H7 (cell line): ENCODE data around the gene SEC16B. TPM values are rescaled to one million over a fixed set of nuclear protein-coding genes. Genes with fewer than 3 reads are reported as not detected.

ENCODE experiments used
- DNase-seq: peaks from one replicate; pipeline ENCODE4 v3.0.0; 2012
- H3K27me3 ChIP-seq: 2 replicates; pipeline ENCODE4 v1.6.0; 2011; ENCODE audit warnings: mild to moderate bottlenecking, low read length; ENCODE audit not compliant: control insufficient read depth, insufficient read depth
- H3K36me3 ChIP-seq: replicated peaks from 2 replicates; pipeline ENCODE4 v1.5.1; 2011; ENCODE audit warnings: low read length; ENCODE audit not compliant: control insufficient read depth, insufficient read depth
- H3K4me3 ChIP-seq: 2 replicates; pipeline ENCODE4 v1.5.1; 2011; ENCODE audit warnings: low read depth, mild to moderate bottlenecking, control low read depth, low read length, moderate library complexity; ENCODE audit not compliant: insufficient read depth
- total RNA-seq: library from RNA; depleted of rRNA; stranded (reverse); fragments of >200 nt; shearing (Covaris generic); gene quantifications from 2 replicates; pipeline ENCODE4 v1.2.3, GENCODE V29; 2014

SEC16B gene
- total RNA-seq, 1 experiment from 2014 or later: 0.87 TPM

- no peak overlapping the region for H3K4me3 ChIP-seq
- no peaks in the 10 kb centered on the region for H3K36me3 ChIP-seq
- no peaks in the 10 kb centered on the region for H3K27me3 ChIP-seq
- DNase-seq: no peak
Observed at GRCh38 chr1:177984761-177985160, 14.9 kb upstream of the SEC16B start.

GRCh38 chr1:177984136-177984525 lies 14.3 kb upstream of the SEC16B start:
- H3K27me3 ChIP-seq: no peaks in the 10 kb centered on the region
- H3K36me3 ChIP-seq: no peaks in the 10 kb centered on the region
- peak; percentile 37 for DNase-seq
- H3K4me3 ChIP-seq: no peak overlapping the region

GRCh38 chr1:177983482-177984135 lies 13.8 kb upstream of the SEC16B start:
- Histone ChIP-seq H3K27me3 (no peaks in the 10 kb centered on the region), H3K4me3 (no peak overlapping the region), H3K36me3 (no peaks in the 10 kb centered on the region)
- no peak for DNase-seq

- DNase-seq: no peak
- H3K4me3 ChIP-seq: no peak overlapping the region
- H3K27me3 ChIP-seq: no peaks in the 10 kb centered on the region
- H3K36me3 ChIP-seq: no peaks in the 10 kb centered on the region
Observed at GRCh38 chr1:177983077-177983476, 13.2 kb upstream of the SEC16B start.

- Histone ChIP-seq H3K4me3 (no peak overlapping the region), H3K27me3 (no peaks in the 10 kb centered on the region), H3K36me3 (no peaks in the 10 kb centered on the region)
- DNase-seq: no peak
Observed at GRCh38 chr1:177981200-177981599, 11.3 kb upstream of the SEC16B start.

GRCh38 chr1:177979272-177979671 lies 9.4 kb upstream of the SEC16B start:
- DNase-seq: no peak
- Histone ChIP-seq H3K36me3 (no peaks in the 10 kb centered on the region), H3K27me3 (no peaks in the 10 kb centered on the region), H3K4me3 (no peak overlapping the region)

- H3K4me3 ChIP-seq: no peak overlapping the region
- H3K27me3 ChIP-seq: no peaks in the 10 kb centered on the region
- DNase-seq: no peak
- no peaks in the 10 kb centered on the region for H3K36me3 ChIP-seq
Observed at GRCh38 chr1:177978530-177978929, 8.7 kb upstream of the SEC16B start.

- no peak for DNase-seq
- H3K4me3 ChIP-seq: no peak overlapping the region
- H3K27me3 ChIP-seq: no peaks in the 10 kb centered on the region
- H3K36me3 ChIP-seq: no peaks in the 10 kb centered on the region
Observed at GRCh38 chr1:177977141-177977540, 7.3 kb upstream of the SEC16B start.

- Histone ChIP-seq H3K4me3 (no peak overlapping the region), H3K27me3 (no peaks in the 10 kb centered on the region)
- DNase-seq: no peak
Observed at GRCh38 chr1:177976596-177976995, 6.7 kb upstream of the SEC16B start.

GRCh38 chr1:177975588-177976495 lies 6.0 kb upstream of the SEC16B start:
- Histone ChIP-seq H3K4me3 (no peak overlapping the region), H3K36me3 (no peaks in the 10 kb centered on the region), H3K27me3 (no peaks in the 10 kb centered on the region)
- DNase-seq: no peak

More at GRCh38 chr1:177976596-177976995, 6.7 kb upstream of the SEC16B start:
- no peaks in the 10 kb centered on the region for H3K36me3 ChIP-seq

- Histone ChIP-seq H3K27me3 (no peaks in the 10 kb centered on the region), H3K36me3 (no peaks in the 10 kb centered on the region), H3K4me3 (no peak overlapping the region)
- DNase-seq: no peak
Observed at GRCh38 chr1:177973585-177973984, 3.7 kb upstream of the SEC16B start.

GRCh38 chr1:177969109-177969508 lies 749 bp downstream of the SEC16B start:
- Histone ChIP-seq H3K36me3 (no peaks in the 10 kb centered on the region), H3K27me3 (no peaks in the 10 kb centered on the region), H3K4me3 (no peak overlapping the region)
- DNase-seq: no peak

- Histone ChIP-seq H3K27me3 (no peaks in the 10 kb centered on the region), H3K4me3 (no peak overlapping the region), H3K36me3 (no peaks in the 10 kb centered on the region)
- DNase-seq: no peak
Observed at GRCh38 chr1:177966199-177966598, 3.7 kb downstream of the SEC16B start.

- DNase-seq: no peak
- no peaks in the 10 kb centered on the region for H3K36me3 ChIP-seq
- H3K4me3 ChIP-seq: no peak overlapping the region
- H3K27me3 ChIP-seq: no peaks in the 10 kb centered on the region
Observed at GRCh38 chr1:177965293-177965692, 4.6 kb downstream of the SEC16B start.

- Histone ChIP-seq H3K36me3 (no peaks in the 10 kb centered on the region), H3K27me3 (no peaks in the 10 kb centered on the region), H3K4me3 (no peak overlapping the region)
- no peak for DNase-seq
Observed at GRCh38 chr1:177964336-177964735, 5.5 kb downstream of the SEC16B start.
